Calu3 (cell line): ENCODE measurements around the gene DCLRE1B. TPM values are rescaled to one million over a fixed set of nuclear protein-coding genes. Genes with fewer than 3 reads are reported as not detected.

Experiments
- BruUV-seq: library from RNA; stranded (reverse); fragments of 400-500 nt; replicated peaks from 2 replicates; lab custom pipeline; 2021; lab: Mats Ljungman, UMichigan
- CTCF ChIA-PET: fragments of 300-600 bp; sonication (Branson Sonifier 250); formaldehyde crosslinking; loops from one replicate; lab custom pipeline; 2022; ENCODE audit warnings: antibody characterized with exemption; lab: Charles Lee
- DNase-seq: peaks from one replicate; pipeline ENCODE4 v3.0.0; 2022
- H3K27ac Mint-ChIP-seq: one replicate; pipeline ENCODE4 v1.8.0; 2022; ENCODE audit warnings: mixed read lengths; ENCODE audit not compliant: unreplicated experiment
- H3K27me3 Mint-ChIP-seq: one replicate; pipeline ENCODE4 v1.8.0; 2022; ENCODE audit warnings: mixed read lengths; ENCODE audit not compliant: unreplicated experiment
- H3K36me3 Mint-ChIP-seq: one replicate; pipeline ENCODE4 v1.8.0; 2022; ENCODE audit warnings: mild to moderate bottlenecking, moderate library complexity, mixed read lengths; ENCODE audit not compliant: insufficient read depth, unreplicated experiment
- H3K4me1 Mint-ChIP-seq: one replicate; pipeline ENCODE4 v1.8.0; 2022; ENCODE audit warnings: mild to moderate bottlenecking, low read depth, mixed read lengths; ENCODE audit not compliant: unreplicated experiment
- H3K4me3 Mint-ChIP-seq: one replicate; pipeline ENCODE4 v1.8.0; 2022; ENCODE audit warnings: mild to moderate bottlenecking, low read depth, moderate library complexity, mixed read lengths; ENCODE audit not compliant: unreplicated experiment
- H3K9me3 Mint-ChIP-seq: one replicate; pipeline ENCODE4 v1.8.0; 2022; ENCODE audit warnings: low read depth, mixed read lengths; ENCODE audit not compliant: unreplicated experiment
- intact Hi-C: fragments of 100-400 bp; cut with micrococcal nuclease; formaldehyde crosslinking; loops from one replicate; pipeline ENCODE4 v1.10.0; 2022; ENCODE audit not compliant: unreplicated experiment
- total RNA-seq: library from RNA; stranded (reverse); gene quantifications from 2 replicates; pipeline ENCODE4 v1.2.3, GENCODE V29; 2022
- TF ChIP-seq, protein P1 (sequence below): fragments of 200-600 bp; IDR thresholded peaks from one replicate; pipeline ENCODE4 v1.8.0; 2022; ENCODE audit warnings: antibody characterized with exemption; ENCODE audit not compliant: unreplicated experiment

DCLRE1B gene
- total RNA-seq, 1 experiment from 2014 or later = 6.9 TPM

DNA sequence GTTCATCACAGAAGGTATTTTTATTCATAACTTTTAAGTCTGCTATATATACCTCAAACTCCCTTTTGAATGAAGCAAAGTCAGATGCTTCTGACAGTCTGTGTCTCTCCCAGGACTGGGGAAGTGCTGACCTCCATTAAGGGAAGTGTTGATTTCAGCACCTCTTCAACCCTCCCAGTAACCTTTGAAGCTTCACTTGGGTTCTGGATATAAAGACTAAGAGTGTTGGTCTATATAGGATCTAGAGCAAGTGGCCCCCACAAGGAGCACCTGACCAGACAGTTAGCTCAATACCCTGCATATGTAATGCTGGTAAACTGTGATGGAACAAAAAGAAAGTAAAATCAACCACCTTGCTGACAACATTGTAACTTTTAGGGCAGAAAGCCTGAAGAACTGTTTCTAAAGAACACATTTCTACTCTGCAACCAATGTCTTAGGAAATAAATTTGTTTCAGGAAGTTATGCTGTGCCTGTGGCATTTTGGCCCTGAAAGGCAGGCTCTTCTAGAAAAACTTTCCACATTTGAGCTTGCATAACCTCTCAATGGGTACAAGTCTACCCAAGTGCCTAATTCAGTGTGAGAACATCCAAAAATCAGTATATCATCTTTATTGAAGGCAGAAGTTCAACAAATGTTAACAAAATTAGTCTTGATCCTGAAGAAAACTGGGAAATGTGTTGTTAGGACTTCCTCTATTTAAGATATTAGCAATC lies 32.7 kb upstream of the DCLRE1B start:
- BruUV-seq = no TSS peak
- Mint-ChIP-seq H3K36me3 (no peaks in the 10 kb centered on the region), H3K4me3 (no peak overlapping the region), H3K9me3 (no peaks in the 10 kb centered on the region), H3K4me1 (peaks cover 19% of the 10 kb centered on the region), H3K27me3 (no peaks in the 10 kb centered on the region), H3K27ac (no peak overlapping the region)
- CTCF ChIA-PET = no interaction called here
- TF ChIP-seq, protein P1, sequence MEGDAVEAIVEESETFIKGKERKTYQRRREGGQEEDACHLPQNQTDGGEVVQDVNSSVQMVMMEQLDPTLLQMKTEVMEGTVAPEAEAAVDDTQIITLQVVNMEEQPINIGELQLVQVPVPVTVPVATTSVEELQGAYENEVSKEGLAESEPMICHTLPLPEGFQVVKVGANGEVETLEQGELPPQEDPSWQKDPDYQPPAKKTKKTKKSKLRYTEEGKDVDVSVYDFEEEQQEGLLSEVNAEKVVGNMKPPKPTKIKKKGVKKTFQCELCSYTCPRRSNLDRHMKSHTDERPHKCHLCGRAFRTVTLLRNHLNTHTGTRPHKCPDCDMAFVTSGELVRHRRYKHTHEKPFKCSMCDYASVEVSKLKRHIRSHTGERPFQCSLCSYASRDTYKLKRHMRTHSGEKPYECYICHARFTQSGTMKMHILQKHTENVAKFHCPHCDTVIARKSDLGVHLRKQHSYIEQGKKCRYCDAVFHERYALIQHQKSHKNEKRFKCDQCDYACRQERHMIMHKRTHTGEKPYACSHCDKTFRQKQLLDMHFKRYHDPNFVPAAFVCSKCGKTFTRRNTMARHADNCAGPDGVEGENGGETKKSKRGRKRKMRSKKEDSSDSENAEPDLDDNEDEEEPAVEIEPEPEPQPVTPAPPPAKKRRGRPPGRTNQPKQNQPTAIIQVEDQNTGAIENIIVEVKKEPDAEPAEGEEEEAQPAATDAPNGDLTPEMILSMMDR = no peak
- intact Hi-C loops = no loop called here
- DNase-seq = no peak

DNA sequence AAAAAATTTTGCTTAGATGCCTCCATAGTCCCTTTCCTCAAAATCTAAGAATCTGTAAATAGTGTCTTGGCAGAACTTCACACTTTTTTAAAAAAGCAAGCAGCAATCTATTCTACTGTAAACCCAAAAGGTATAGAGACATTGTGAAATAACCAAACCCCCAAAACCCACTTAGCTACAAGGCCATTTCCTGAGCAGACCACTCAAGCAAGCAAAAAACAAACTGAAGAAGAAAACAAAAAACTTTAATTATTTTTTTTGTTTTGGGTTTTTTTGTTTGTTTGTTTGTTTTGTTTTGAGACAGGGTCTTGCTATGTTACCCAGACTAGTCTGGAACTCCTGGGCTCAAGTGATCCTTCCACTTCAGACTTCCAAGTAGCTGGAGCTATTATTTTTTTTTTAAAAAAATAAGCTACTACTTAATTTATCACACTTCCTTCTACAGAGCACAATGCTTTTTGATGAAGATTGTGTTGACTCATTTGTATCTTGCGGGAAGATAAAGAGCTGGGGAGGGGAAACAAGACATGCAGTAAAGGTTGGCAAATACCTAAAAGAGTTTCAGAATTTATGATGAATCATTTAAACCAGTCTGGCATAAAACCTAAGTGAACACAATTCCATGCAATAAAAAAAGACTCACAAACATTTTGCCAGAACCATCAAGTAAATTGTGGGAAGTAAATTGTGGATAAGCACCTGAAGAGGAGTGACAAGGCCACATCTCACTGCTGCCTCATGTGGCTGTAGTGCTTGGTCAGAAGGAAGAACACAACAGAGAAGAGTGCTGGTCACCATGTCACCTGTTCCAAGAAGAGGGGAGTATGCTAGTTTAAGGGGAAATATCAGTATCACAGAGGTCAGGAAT lies 30.9 kb upstream of the DCLRE1B start:
- CTCF ChIA-PET = interaction anchor here (0.7 kb wide), 1 partner anchor 12 kb away, joined by 3 read pairs; no protein-coding TSS in a partner anchor

DNA sequence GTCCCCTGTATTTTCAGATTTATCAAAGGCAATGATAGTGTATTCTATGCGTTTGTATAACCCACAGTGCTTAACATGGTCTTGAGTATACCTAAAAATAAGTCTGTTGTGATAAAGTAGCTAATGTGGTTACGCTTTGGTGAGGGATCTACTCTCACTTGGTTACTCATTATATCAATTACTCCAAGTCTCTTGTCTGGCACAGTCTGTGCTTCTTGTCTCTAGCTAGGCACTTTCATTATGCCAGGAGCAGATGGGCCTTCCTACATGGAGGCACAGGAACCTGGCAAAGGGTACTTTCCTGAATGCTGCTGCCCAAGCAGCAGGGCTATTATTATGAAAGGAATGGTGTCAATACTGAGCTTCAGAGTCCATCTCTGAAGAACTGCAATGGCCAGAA lies 29.4 kb upstream of the DCLRE1B start:
- TF ChIP-seq, protein P1 = no peak
- H3K9me3 Mint-ChIP-seq = no peaks in the 10 kb centered on the region
- H3K4me3 Mint-ChIP-seq = no peak overlapping the region
- H3K27ac Mint-ChIP-seq = no peak overlapping the region
- no peaks in the 10 kb centered on the region for H3K36me3 Mint-ChIP-seq
- CTCF ChIA-PET = no interaction called here
- intact Hi-C loops = no loop called here
- H3K27me3 Mint-ChIP-seq = no peaks in the 10 kb centered on the region
- H3K4me1 Mint-ChIP-seq = peaks cover 28% of the 10 kb centered on the region
- no TSS peak for BruUV-seq
- no peak for DNase-seq

More for the DNA sequence above, 30.9 kb upstream of the DCLRE1B start:
- H3K4me3 Mint-ChIP-seq = no peak overlapping the region
- H3K4me1 Mint-ChIP-seq = peaks cover 28% of the 10 kb centered on the region
- TF ChIP-seq, protein P1 = no peak
- DNase-seq = peak; percentile 23
- no peaks in the 10 kb centered on the region for H3K36me3 Mint-ChIP-seq
- peak overlapping the region; percentile 7 for H3K27ac Mint-ChIP-seq
- intact Hi-C loops = no loop called here
- H3K27me3 Mint-ChIP-seq = no peaks in the 10 kb centered on the region
- no peaks in the 10 kb centered on the region for H3K9me3 Mint-ChIP-seq
- no TSS peak for BruUV-seq

DNA sequence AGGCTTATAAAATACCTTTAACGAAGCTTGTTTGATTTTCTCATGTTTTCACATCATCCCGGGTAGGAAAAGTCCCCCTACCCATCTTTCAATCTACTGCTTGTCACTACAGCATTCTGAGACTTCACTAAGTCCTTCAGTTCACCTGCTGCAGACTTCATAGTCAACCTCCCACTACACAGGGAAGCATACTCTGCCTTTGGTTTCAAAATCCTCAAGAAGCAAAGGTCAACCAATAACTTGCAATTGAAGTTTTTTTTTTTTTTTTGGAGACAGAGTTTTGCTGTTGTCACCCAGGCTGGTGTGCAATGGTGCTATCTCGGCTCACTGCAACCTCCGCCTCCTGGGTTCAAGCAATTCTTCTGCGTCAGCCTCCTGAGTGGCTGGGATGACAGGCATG lies 28.9 kb upstream of the DCLRE1B start:
- DNase-seq = no peak
- Mint-ChIP-seq H3K27me3 (no peaks in the 10 kb centered on the region), H3K4me1 (peaks cover 28% of the 10 kb centered on the region), H3K4me3 (no peak overlapping the region), H3K27ac (no peak overlapping the region), H3K9me3 (no peaks in the 10 kb centered on the region), H3K36me3 (no peaks in the 10 kb centered on the region)
- CTCF ChIA-PET = no interaction called here
- intact Hi-C loops = no loop called here
- TF ChIP-seq, protein P1 = no peak
- BruUV-seq = no TSS peak
